GM03348 (cell line): ENCODE results near the gene PPM1B.
"Not testable (repeated sequence)": the region's sequence is repeated elsewhere in the genome, so short reads cannot be mapped to it uniquely, and the experiment has no call there.

Source experiments
- DNase-seq: peaks from one replicate; pipeline ENCODE4 v3.0.0; 2012; ENCODE audit warnings: low spot score

Gene PPM1B

GRCh38 chr2:44254023-44254422 lies 85.3 kb downstream of the PPM1B start:
- DNase-seq, result no peak

- DNase-seq, result not testable (repeated sequence)
Measured at GRCh38 chr2:44255704-44256103, 87.0 kb downstream of the PPM1B start.

- not testable (repeated sequence) for DNase-seq
Measured at GRCh38 chr2:44257802-44258201, 89.1 kb downstream of the PPM1B start.

- DNase-seq, result no peak
Measured at GRCh38 chr2:44267269-44267795, 98.7 kb downstream of the PPM1B start.

- peak; percentile 63 for DNase-seq
Measured at GRCh38 chr2:44267796-44268648, 99.3 kb downstream of the PPM1B start.

- no peak for DNase-seq
Measured at GRCh38 chr2:44269831-44270230, 101.2 kb downstream of the PPM1B start.

GRCh38 chr2:44271296-44271695 lies 102.6 kb downstream of the PPM1B start:
- no peak for DNase-seq

- no peak for DNase-seq
Measured at GRCh38 chr2:44273076-44273475, 104.4 kb downstream of the PPM1B start.

- no peak for DNase-seq
Measured at GRCh38 chr2:44273596-44273995, 104.9 kb downstream of the PPM1B start.

- DNase-seq, result peak; percentile 59
Measured at GRCh38 chr2:44275927-44276303, 107.2 kb downstream of the PPM1B start.

GRCh38 chr2:44277541-44277940 lies 108.9 kb downstream of the PPM1B start:
- no peak for DNase-seq

GRCh38 chr2:44280869-44281268 lies 112.2 kb downstream of the PPM1B start:
- DNase-seq, result no peak
